Colon (tissue), 2 donors: Measurements from ENCODE around the gene PRR20D.
"Not testable (repeated sequence)": the region's sequence is repeated elsewhere in the genome, so short reads cannot be mapped to it uniquely, and the experiment has no call there.

Experiments
- FAIRE-seq: peaks from 2 replicates; lab custom pipeline; 2012; peaks lifted over from hg19 to GRCh38; lab: Jason Lieb, UNC
- donor health status: control.
- donor health status: control.

The PRR20D gene

DNA sequence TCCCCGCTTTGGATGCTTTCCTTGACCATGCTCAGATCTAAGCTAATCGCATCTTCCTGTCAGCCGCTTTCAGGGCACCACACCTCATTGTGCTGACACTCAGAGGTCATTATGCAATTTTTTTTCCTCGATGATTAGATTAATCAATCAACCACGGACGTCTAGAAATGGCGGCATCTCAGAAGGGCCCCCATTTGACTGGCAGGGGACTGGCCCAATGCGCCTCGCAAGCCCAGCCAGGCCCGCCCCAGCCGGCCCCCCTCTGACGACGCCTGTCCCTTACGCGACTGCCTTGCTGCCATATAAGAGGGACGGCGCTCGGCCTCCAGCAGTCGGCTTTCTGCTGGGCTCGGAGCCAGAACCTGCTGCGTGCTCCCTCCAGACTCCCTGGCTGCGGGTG is at the start of gene PRR20D:
Gene PRR20D, plus strand, starts transcription at position 301 of the 400 bp plus-strand sequence. CDS start 387 bp downstream, outside the sequence.
- not testable (repeated sequence) for FAIRE-seq

GRCh38 chr13:57114945-57115344 is 45.5 kb upstream of the PRR20D start:
- FAIRE-seq = no peak

- FAIRE-seq = no peak
These were observed 36.8 kb upstream of the PRR20D start for GRCh38 chr13:57123681-57124080.

DNA sequence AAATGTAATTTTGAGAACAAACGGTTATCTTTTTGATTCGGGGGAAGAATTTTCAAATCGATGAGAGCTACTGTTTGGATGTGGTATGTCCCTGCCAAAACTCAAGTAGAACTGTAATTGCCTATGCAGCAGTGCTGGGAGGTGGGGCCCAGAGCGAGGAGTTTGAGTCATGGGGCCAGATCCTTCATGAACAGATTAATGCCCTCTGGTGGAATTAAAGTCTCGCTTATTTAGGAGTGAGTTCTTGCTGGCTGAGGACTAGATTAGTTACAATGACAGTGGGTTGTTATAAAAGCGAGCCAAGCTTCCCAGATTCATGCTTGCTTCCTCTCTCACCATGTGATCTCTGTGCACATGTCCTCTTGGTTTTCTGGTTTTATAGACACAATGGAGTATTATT is 31.5 kb upstream of the PRR20D start:
- no peak for FAIRE-seq

GRCh38 chr13:57136093-57136492 is 24.3 kb upstream of the PRR20D start:
- no peak for FAIRE-seq

DNA sequence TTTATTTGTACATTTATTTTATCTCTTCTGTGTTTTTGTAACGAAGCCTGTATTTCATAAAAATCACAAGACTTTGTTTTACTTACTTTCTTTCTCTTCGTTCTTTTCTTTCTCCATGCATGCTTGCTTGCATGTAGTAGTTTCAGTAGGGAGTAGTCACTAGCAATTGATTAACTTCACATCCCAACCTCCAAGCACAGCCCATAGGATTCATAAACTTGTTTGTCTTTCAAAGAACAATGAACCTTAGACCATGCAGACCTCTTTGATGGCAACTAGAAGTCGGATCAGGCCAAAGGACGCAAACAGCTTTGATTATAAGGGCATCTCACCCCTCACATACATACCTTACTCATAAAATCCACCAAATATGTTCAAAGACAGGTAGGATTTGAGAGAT is 22.8 kb upstream of the PRR20D start:
- FAIRE-seq = no peak

- FAIRE-seq = no peak
These were observed 21.4 kb upstream of the PRR20D start for GRCh38 chr13:57138988-57139387.

GRCh38 chr13:57139781-57140180 is 20.7 kb upstream of the PRR20D start:
- not testable (repeated sequence) for FAIRE-seq

DNA sequence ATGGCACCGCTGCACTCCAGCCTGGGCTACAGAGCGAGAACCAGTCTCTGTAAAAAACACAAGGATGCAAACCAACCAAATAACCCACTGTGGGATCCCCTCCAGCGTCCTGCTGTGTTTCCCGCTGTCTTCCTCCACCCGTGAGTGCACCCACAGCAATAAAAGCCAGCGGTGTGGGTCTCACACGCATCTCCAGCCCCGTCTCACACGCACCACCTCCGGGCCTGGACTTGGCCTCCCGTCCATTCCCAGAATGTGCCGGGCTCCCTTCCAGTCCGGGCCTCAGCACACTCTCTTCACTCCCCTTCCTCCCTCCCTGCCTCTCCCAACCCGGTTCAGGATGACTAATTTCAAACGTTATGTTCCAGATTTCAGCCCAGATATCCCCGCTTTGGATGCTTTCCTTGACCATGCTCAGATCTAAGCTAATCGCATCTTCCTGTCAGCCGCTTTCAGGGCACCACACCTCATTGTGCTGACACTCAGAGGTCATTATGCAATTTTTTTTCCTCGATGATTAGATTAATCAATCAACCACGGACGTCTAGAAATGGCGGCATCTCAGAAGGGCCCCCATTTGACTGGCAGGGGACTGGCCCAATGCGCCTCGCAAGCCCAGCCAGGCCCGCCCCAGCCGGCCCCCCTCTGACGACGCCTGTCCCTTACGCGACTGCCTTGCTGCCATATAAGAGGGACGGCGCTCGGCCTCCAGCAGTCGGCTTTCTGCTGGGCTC is 20.0 kb upstream of the PRR20D start, which contains the start of gene PRR20A:
Gene PRR20A, plus strand, starts transcription at position 684 of the 734 bp plus-strand sequence. CDS start 387 bp downstream, outside the sequence.
- not testable (repeated sequence) for FAIRE-seq

GRCh38 chr13:57147188-57147587 is 13.2 kb upstream of the PRR20D start, which contains the start of gene PRR20B:
TSS of gene PRR20B (plus strand) at chr13:57147488. CDS start at chr13:57147875, 387 bp downstream.
- not testable (repeated sequence) for FAIRE-seq

- FAIRE-seq = not testable (repeated sequence)
These were observed 12.3 kb upstream of the PRR20D start for GRCh38 chr13:57148106-57148505.

DNA sequence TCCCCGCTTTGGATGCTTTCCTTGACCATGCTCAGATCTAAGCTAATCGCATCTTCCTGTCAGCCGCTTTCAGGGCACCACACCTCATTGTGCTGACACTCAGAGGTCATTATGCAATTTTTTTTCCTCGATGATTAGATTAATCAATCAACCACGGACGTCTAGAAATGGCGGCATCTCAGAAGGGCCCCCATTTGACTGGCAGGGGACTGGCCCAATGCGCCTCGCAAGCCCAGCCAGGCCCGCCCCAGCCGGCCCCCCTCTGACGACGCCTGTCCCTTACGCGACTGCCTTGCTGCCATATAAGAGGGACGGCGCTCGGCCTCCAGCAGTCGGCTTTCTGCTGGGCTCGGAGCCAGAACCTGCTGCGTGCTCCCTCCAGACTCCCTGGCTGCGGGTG is 6.7 kb upstream of the PRR20D start, which contains the start of gene PRR20C:
Gene PRR20C, plus strand, starts transcription at position 301 of the 400 bp plus-strand sequence. CDS start 387 bp downstream, outside the sequence.
- FAIRE-seq = not testable (repeated sequence)

DNA sequence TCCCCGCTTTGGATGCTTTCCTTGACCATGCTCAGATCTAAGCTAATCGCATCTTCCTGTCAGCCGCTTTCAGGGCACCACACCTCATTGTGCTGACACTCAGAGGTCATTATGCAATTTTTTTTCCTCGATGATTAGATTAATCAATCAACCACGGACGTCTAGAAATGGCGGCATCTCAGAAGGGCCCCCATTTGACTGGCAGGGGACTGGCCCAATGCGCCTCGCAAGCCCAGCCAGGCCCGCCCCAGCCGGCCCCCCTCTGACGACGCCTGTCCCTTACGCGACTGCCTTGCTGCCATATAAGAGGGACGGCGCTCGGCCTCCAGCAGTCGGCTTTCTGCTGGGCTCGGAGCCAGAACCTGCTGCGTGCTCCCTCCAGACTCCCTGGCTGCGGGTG is 6.5 kb downstream of the PRR20D start, which contains the start of gene PRR20E:
Gene PRR20E, plus strand, starts transcription at position 301 of the 400 bp plus-strand sequence. CDS start 387 bp downstream, outside the sequence.
- not testable (repeated sequence) for FAIRE-seq

GRCh38 chr13:57191667-57192066 is 31.2 kb downstream of the PRR20D start:
- FAIRE-seq = no peak

GRCh38 chr13:57212989-57213388 is 52.6 kb downstream of the PRR20D start:
- FAIRE-seq = no peak
